A549 (cell line): ENCODE data around the gene HERC2. TPM values are rescaled to one million over a fixed set of nuclear protein-coding genes. Genes with fewer than 3 reads are reported as not detected.
A peak's percentile ranks its signal among the peaks of the same experiment; 100 is the strongest.

Experiments
- ATAC-seq, 2 experiments: fragments of 200-7000 bp in 1 of 2; fragments of >200 bp in 1 of 2; cut with Nextera tagmentation in 1 of 2; cut with Tn5 transposase in 1 of 2; 3 replicates each; pipeline versions ENCODE4 v1.8.0 to v1.9.1; 2018 to 2020; ENCODE audit warnings: mild to moderate bottlenecking in 1 of 2, moderate library complexity in 1 of 2
- CTCF ChIA-PET: fragments of 300-600 bp; sonication (Branson Sonifier 250); formaldehyde crosslinking; extraction: SDS; loops from one replicate; lab custom pipeline; 2021; ENCODE audit warnings: antibody characterized with exemption, inconsistent platforms; lab: Yijun Ruan, JAX
- POLR2A ChIA-PET: fragments of 350-600 bp; formaldehyde crosslinking; extraction: SDS; loops from one replicate; lab custom pipeline; 2021; ENCODE audit warnings: antibody characterized with exemption, inconsistent platforms; lab: Yijun Ruan, JAX
- DNase-seq, 2 experiments: peaks; one replicate each; pipeline versions ENCODE4 v3.0.0 to v3.0.0-alpha.2; 2011 to 2016; ENCODE audit warnings: low read depth in 1 of 2, low spot score in 1 of 2
- FAIRE-seq: peaks from 2 replicates; lab custom pipeline; 2011; peaks lifted over from hg19 to GRCh38; lab: Jason Lieb, UNC
- H3K27ac ChIP-seq, 2 experiments: fragments of >200 bp; sonication (Bioruptor Twin); formaldehyde crosslinking; 3 replicates each; pipeline ENCODE4 v1.5.1; 2016 to 2017
- H3K4me1 ChIP-seq: fragments of >200 bp; sonication (Bioruptor Twin); formaldehyde crosslinking; 3 replicates; pipeline ENCODE4 v1.6.1; 2016
- H3K4me2 ChIP-seq: fragments of >200 bp; sonication (Bioruptor Twin); formaldehyde crosslinking; 3 replicates; pipeline ENCODE4 v1.6.1; 2016
- H3K4me3 ChIP-seq: fragments of >200 bp; sonication (Bioruptor Twin); formaldehyde crosslinking; 3 replicates; pipeline ENCODE4 v1.5.1; 2016
- H3K9me3 ChIP-seq: fragments of >200 bp; sonication (Bioruptor Twin); formaldehyde crosslinking; 3 replicates; pipeline ENCODE4 v1.6.1; 2016
- CEBPB ChIP-seq, 2 experiments: fragments of >200 bp in 1 of 2; sonication (Bioruptor Twin) in 1 of 2; formaldehyde crosslinking in 1 of 2; IDR thresholded peaks; 2 replicates each; pipeline ENCODE4 v1.6.1; 2012 to 2016
- CHD2 ChIP-seq: fragments of 150-350 bp; IDR thresholded peaks from 2 replicates; pipeline ENCODE4 v1.6.1; 2014; ENCODE audit warnings: low read length; ENCODE audit not compliant: partially characterized antibody
- EHF ChIP-seq: fragments of 250-450 bp; sonication (Bioruptor Pico); IDR thresholded peaks from 2 replicates; pipeline ENCODE4 v1.5.0; 2020; ENCODE audit warnings: mild to moderate bottlenecking
- ESRRA ChIP-seq: fragments of 150-350 bp; IDR thresholded peaks from 2 replicates; pipeline ENCODE4 v1.6.1; 2014; ENCODE audit warnings: mild to moderate bottlenecking, low read length, borderline replicate concordance
- FOSB ChIP-seq: fragments of 250-450 bp; sonication (Bioruptor Pico); IDR thresholded peaks from 2 replicates; pipeline ENCODE4 v1.5.0; 2020; ENCODE audit warnings: mild to moderate bottlenecking, moderate library complexity
- FOXS1 ChIP-seq: fragments of 250-450 bp; sonication (Bioruptor Pico); IDR thresholded peaks from 2 replicates; pipeline ENCODE4 v1.5.0; 2020; ENCODE audit warnings: mild to moderate bottlenecking, moderate library complexity
- GATA3 ChIP-seq: IDR thresholded peaks from 2 replicates; pipeline ENCODE4 v1.6.1; 2012; ENCODE audit warnings: borderline replicate concordance
- HEYL ChIP-seq: fragments of 250-450 bp; sonication (Bioruptor Pico); IDR thresholded peaks from 2 replicates; pipeline ENCODE4 v1.8.0; 2021; ENCODE audit warnings: mild to moderate bottlenecking, moderate library complexity
- HMGXB4 ChIP-seq: fragments of 250-450 bp; sonication (Bioruptor Pico); IDR thresholded peaks from 2 replicates; pipeline ENCODE4 v1.5.0; 2021; ENCODE audit warnings: mild to moderate bottlenecking, moderate library complexity, borderline replicate concordance
- JUN ChIP-seq, 2 experiments: fragments of >200 bp; sonication (Bioruptor Twin); formaldehyde crosslinking; IDR thresholded peaks; 2 replicates in 1 of 2; 3 replicates in 1 of 2; pipeline ENCODE4 v1.6.1; 2016 to 2017
- JUNB ChIP-seq: fragments of >200 bp; sonication (Bioruptor Twin); formaldehyde crosslinking; IDR thresholded peaks from 2 replicates; pipeline ENCODE4 v1.6.1; 2016
- KDM5A ChIP-seq: fragments of 200-600 bp; sonication (generic); IDR thresholded peaks from 2 replicates; pipeline ENCODE4 v1.6.1; 2016; ENCODE audit warnings: antibody characterized with exemption, mild to moderate bottlenecking
- MAX ChIP-seq: IDR thresholded peaks from 2 replicates; pipeline ENCODE4 v1.6.1; 2012
- POLR2AphosphoS2 ChIP-seq: conservative IDR thresholded peaks from 2 replicates; pipeline ENCODE4 v1.6.1; 2012; ENCODE audit warnings: low read length, improper control_type of control experiment, inconsistent platforms
- REST ChIP-seq: fragments of 200-600 bp; sonication (generic); IDR thresholded peaks from 2 replicates; pipeline ENCODE4 v1.6.1; 2016; ENCODE audit warnings: antibody characterized with exemption, mild to moderate bottlenecking, moderate library complexity
- SMC3 ChIP-seq: fragments of >200 bp; sonication (Bioruptor Twin); formaldehyde crosslinking; IDR thresholded peaks from 3 replicates; pipeline ENCODE4 v1.6.1; 2018; ENCODE audit warnings: inconsistent platforms
- TFCP2L1 ChIP-seq: fragments of 250-450 bp; sonication (Bioruptor Pico); IDR thresholded peaks from 2 replicates; pipeline ENCODE4 v1.5.0; 2021; ENCODE audit warnings: mild to moderate bottlenecking
- TP53 ChIP-seq: fragments of 250-450 bp; sonication (Bioruptor Pico); IDR thresholded peaks from 2 replicates; pipeline ENCODE4 v1.5.0; 2021; ENCODE audit warnings: mild to moderate bottlenecking, moderate library complexity
- ZFP36 ChIP-seq: fragments of 450-650 bp; IDR thresholded peaks from 2 replicates; pipeline ENCODE4 v1.6.1; 2014; ENCODE audit warnings: borderline replicate concordance; ENCODE audit not compliant: partially characterized antibody
- ZNF302 ChIP-seq: fragments of 250-450 bp; sonication (Bioruptor Pico); IDR thresholded peaks from 2 replicates; pipeline ENCODE4 v1.9.0; 2021; ENCODE audit warnings: inconsistent platforms, mild to moderate bottlenecking, moderate library complexity
- ZSCAN20 ChIP-seq: fragments of 250-450 bp; sonication (Bioruptor Pico); IDR thresholded peaks from 2 replicates; pipeline ENCODE4 v1.8.0; 2022; ENCODE audit warnings: mild to moderate bottlenecking, moderate library complexity
- WGBS: methylation state at CpG from one replicate; pipeline ENCODE4 v1.1.6; 2017; ENCODE audit errors: missing lambda C conversion rate; 5-methylcytosine and 5-hydroxymethylcytosine counted together
- polyA plus RNA-seq, 4 experiments: library from polyadenylated mRNA; depleted of rRNA in 3 of 4; stranded (reverse); fragments of >200 nt; fragmentation: RNase III in 1 of 4; extraction: RNeasy Plus Mini Kit Qiagen cat#74134 plus additional on column Dnase treatment in 1 of 4; gene quantifications; 2 replicates in 3 of 4; 3 replicates in 1 of 4; pipeline ENCODE4 v1.2.3, GENCODE V29; 2011 to 2017

Gene HERC2
- polyA plus RNA-seq, 2 of the 4 experiments (the other 2 are of a cell fraction): 31.4 to 32.8 TPM

GRCh38 chr15:28086175-28086703, 235.7 kb downstream of the HERC2 start (continued):
- TF ChIP-seq REST (no peak), ZFP36 (no peak), KDM5A (no peak), CHD2 (no peak), HEYL (CRISPR knock-in tag) (no peak), HMGXB4 (CRISPR knock-in tag) (no peak), GATA3 (no peak)

GRCh38 chr15:28085489-28086174, 236.3 kb downstream of the HERC2 start:
- ChIA-PET CTCF (interaction anchor here (0.7 to 2.4 kb wide), 7 partner anchors 9 to 41 kb away, joined by 3 to 11 read pairs (median 5); no protein-coding TSS in a partner anchor), POLR2A (interaction anchor here (1.2 kb wide), 1 partner anchor 10 kb away, joined by 4 read pairs; no protein-coding TSS in a partner anchor)
- Histone ChIP-seq H3K9me3 (peaks cover 12% of the 10 kb centered on the region; the same call in 2 of the 3 replicates), H3K4me1 (no peaks in the 10 kb centered on the region), H3K4me2 (no peak overlapping the region), H3K4me3 (no peak overlapping the region), H3K27ac (no peak overlapping the region)
- no peak for TF ChIP-seq ZSCAN20
- TF ChIP-seq SMC3: no peak
- TF ChIP-seq MAX: no peak
- TF ChIP-seq EHF (CRISPR knock-in tag): no peak
- no peak for TF ChIP-seq ZNF302 (CRISPR knock-in tag)
- TF ChIP-seq CEBPB (IDR thresholded peaks at IDR 0.05): no peak
- TF ChIP-seq FOSB (CRISPR knock-in tag): no peak
- TF ChIP-seq FOXS1: no peak
- no peak for TF ChIP-seq TP53
- no peak for TF ChIP-seq POLR2AphosphoS2
- no peak for TF ChIP-seq ESRRA
- no peak for TF ChIP-seq TFCP2L1 (CRISPR knock-in tag)
- TF ChIP-seq JUN (IDR thresholded peaks at IDR 0.05): no peak
- TF ChIP-seq JUNB: no peak
- TF ChIP-seq ZFP36: no peak
- DNase-seq: no peak
- peak in 1 of 2 experiments; percentile 68; a peak in 4 of 6 replicates for ATAC-seq
- FAIRE-seq: no peak
- WGBS: 54% methylated on average over 4 of the region's 4 CpGs
